GM19395 (cell line): ENCODE data around the gene NFKBIA.
"Not testable (repeated sequence)": the region's sequence is repeated elsewhere in the genome, so short reads cannot be mapped to it uniquely, and the experiment has no call there.

Experiments used
- ATAC-seq: cut with Tn5 transposase; IDR thresholded peaks from one replicate; pipeline ENCODE4 v1.9.1; 2021; ENCODE audit warnings: mild to moderate bottlenecking, moderate library complexity; ENCODE audit not compliant: unreplicated experiment

Gene NFKBIA

GRCh38 chr14:35404449-35405303 lies at the start of gene NFKBIA:
TSS of gene NFKBIA (minus strand) at chr14:35404749. CDS start at chr14:35404644, 105 bp downstream.
- peak; percentile 68 for ATAC-seq

- ATAC-seq: no peak
Measured at GRCh38 chr14:35446450-35446849, 41.9 kb upstream of the NFKBIA start.

- ATAC-seq: no peak
Measured at GRCh38 chr14:35444104-35444503, 39.6 kb upstream of the NFKBIA start.

- ATAC-seq: no peak
Measured at GRCh38 chr14:35441160-35441559, 36.6 kb upstream of the NFKBIA start.

GRCh38 chr14:35438910-35439713 lies 34.6 kb upstream of the NFKBIA start:
- no peak for ATAC-seq

GRCh38 chr14:35438492-35438891 lies 33.9 kb upstream of the NFKBIA start:
- ATAC-seq: not testable (repeated sequence)

- no peak for ATAC-seq
Measured at GRCh38 chr14:35435177-35435576, 30.6 kb upstream of the NFKBIA start.

- no peak for ATAC-seq
Measured at GRCh38 chr14:35433826-35434225, 29.3 kb upstream of the NFKBIA start.

GRCh38 chr14:35430459-35431199 lies 26.1 kb upstream of the NFKBIA start:
- ATAC-seq: no peak

GRCh38 chr14:35429951-35430350 lies 25.4 kb upstream of the NFKBIA start:
- ATAC-seq: no peak

GRCh38 chr14:35425850-35426249 lies 21.3 kb upstream of the NFKBIA start:
- ATAC-seq: no peak

- ATAC-seq: no peak
Measured at GRCh38 chr14:35423621-35424020, 19.1 kb upstream of the NFKBIA start.

GRCh38 chr14:35420036-35420811 lies 15.7 kb upstream of the NFKBIA start:
- no peak for ATAC-seq

GRCh38 chr14:35419429-35419841 lies 14.9 kb upstream of the NFKBIA start:
- no peak for ATAC-seq

GRCh38 chr14:35418093-35418492 lies 13.5 kb upstream of the NFKBIA start:
- no peak for ATAC-seq

- ATAC-seq: peak; percentile 46
Measured at GRCh38 chr14:35416108-35416750, 11.7 kb upstream of the NFKBIA start.

GRCh38 chr14:35414365-35414764 lies 9.8 kb upstream of the NFKBIA start:
- no peak for ATAC-seq

- no peak for ATAC-seq
Measured at GRCh38 chr14:35412272-35413056, 7.9 kb upstream of the NFKBIA start.

- no peak for ATAC-seq
Measured at GRCh38 chr14:35410858-35411257, 6.3 kb upstream of the NFKBIA start.
